NCI-H2081 (cell line): ENCODE data around the gene HES4.
"Not testable (repeated sequence)": the region's sequence is repeated elsewhere in the genome, so short reads cannot be mapped to it uniquely, and the experiment has no call there.

Source experiments
- DNase-seq, 2 experiments: peaks; one replicate each; lab custom pipeline; 2025; lab: John Stamatoyannopoulos, UW

HES4 gene

GRCh38 chr1:1017397-1018320 is 17.8 kb upstream of the HES4 start:
- DNase-seq = not testable (repeated sequence)

- no peak for DNase-seq
Observed at GRCh38 chr1:1014799-1015681, 15.1 kb upstream of the HES4 start.

GRCh38 chr1:1013922-1014648 is 14.2 kb upstream of the HES4 start:
- DNase-seq = no peak

GRCh38 chr1:1013105-1013921 is 13.4 kb upstream of the HES4 start, which contains the start of gene ISG15:
TSS of gene ISG15 (plus strand) at chr1:1013497. CDS start at chr1:1013574, 77 bp downstream.
- peak; percentile 29 to 74 for DNase-seq

- DNase-seq = not testable (repeated sequence)
Observed at GRCh38 chr1:1012736-1013104, 12.8 kb upstream of the HES4 start.

GRCh38 chr1:1011396-1011949 is 11.6 kb upstream of the HES4 start:
- no peak for DNase-seq

- DNase-seq = not testable (repeated sequence)
Observed at GRCh38 chr1:1010131-1010530, 10.2 kb upstream of the HES4 start.

- no peak for DNase-seq
Observed at GRCh38 chr1:1006305-1007159, 6.6 kb upstream of the HES4 start.

GRCh38 chr1:1005774-1006304 is 5.9 kb upstream of the HES4 start:
- DNase-seq = no peak

- DNase-seq = no peak
Observed at GRCh38 chr1:1004780-1005697, 5.1 kb upstream of the HES4 start.

- no peak for DNase-seq
Observed at GRCh38 chr1:1004420-1004779, 4.5 kb upstream of the HES4 start.

GRCh38 chr1:1003618-1004419 is 3.9 kb upstream of the HES4 start:
- no peak for DNase-seq

- no peak for DNase-seq
Observed at GRCh38 chr1:1001057-1001783, 1.3 kb upstream of the HES4 start.

- DNase-seq = peak in 1 of 2 experiments; percentile 12
Observed at GRCh38 chr1:1000357-1001056, 610 bp upstream of the HES4 start.

- no peak for DNase-seq
Observed at GRCh38 chr1:998995-999724, 737 bp downstream of the HES4 start.

GRCh38 chr1:998745-998994 is 1.2 kb downstream of the HES4 start:
- no peak for DNase-seq
